Pancreas (tissue), 10 donors: ENCODE data around the gene AMZ1. TPM values are rescaled to one million over a fixed set of nuclear protein-coding genes. Genes with fewer than 3 reads are reported as not detected.

Source experiments
- ATAC-seq, 4 donors: fragments of 200-7000 bp; cut with Tn5 transposase; one replicate each; pipeline versions ENCODE4 v1.8.0 to v1.9.1; 2020; ENCODE audit warnings: mild to moderate bottlenecking in 4 of 4, moderate library complexity in 4 of 4
- DNase-seq, 6 donors: peaks; one replicate each; pipeline ENCODE4 v3.0.0-alpha.2; 2020
- FAIRE-seq: peaks from 2 replicates; lab custom pipeline; 2012; peaks lifted over from hg19 to GRCh38; lab: Jason Lieb, UNC
- H3K27ac ChIP-seq, 4 donors: fragments of 200-600 bp; sonication (generic); 1 replicate in 3 of 4; 2 replicates in 1 of 4; pipeline versions ENCODE4 v1.5.0 to v1.8.0; 2020
- H3K27me3 ChIP-seq, 4 donors: fragments of 200-600 bp; one replicate each; pipeline ENCODE4 v1.8.0; 2021
- H3K36me3 ChIP-seq, 3 donors: fragments of 200-600 bp; sonication (generic) in 1 of 3; one replicate each; pipeline versions ENCODE4 v1.5.0 to v1.8.0; 2020 to 2021
- H3K4me1 ChIP-seq, 3 donors: fragments of 200-600 bp; one replicate each; pipeline ENCODE4 v1.8.0; 2021
- H3K4me3 ChIP-seq, 4 donors: fragments of 200-600 bp; sonication (generic) in 2 of 4; one replicate each; pipeline versions ENCODE4 v1.5.0 to v1.8.0; 2020 to 2021
- H3K9me3 ChIP-seq, 4 donors: fragments of 200-600 bp; one replicate each; pipeline ENCODE4 v1.8.0; 2021
- CTCF ChIP-seq, 4 donors: fragments of 200-600 bp; sonication (generic) in 3 of 4; IDR thresholded peaks; one replicate each; pipeline versions ENCODE4 v1.5.0 to v1.8.0; 2021; ENCODE audit warnings: antibody characterized with exemption in 4 of 4
- WGBS, 2 donors: extraction: QIAGEN DNeasy Blood & Tissue Kit; methylation state at CpG; one replicate each; pipeline ENCODE4 v1.1.7; 2013; 5-methylcytosine and 5-hydroxymethylcytosine counted together
- intact Hi-C, 3 donors: fragments of 100-400 bp; cut with DNase I; formaldehyde crosslinking; loops; one replicate each; pipeline versions ENCODE4 v1.11.1 to v1.14.2; 2022
- polyA plus RNA-seq, 2 donors: library from polyadenylated mRNA; stranded (reverse); fragments of 200-250 nt; gene quantifications; one replicate each; pipeline ENCODE4 v1.2.3, GENCODE V29; 2013
- total RNA-seq, 6 donors: library from RNA; stranded (reverse); fragmentation: NEBNext Ultra II Directional in 4 of 6; extraction: Animal tissue kit (Norgen Biotek cat#: 25700) in 4 of 6; gene quantifications; one replicate each; pipeline versions ENCODE4 v1.2.1 to v1.2.4, GENCODE V29; 2021 to 2023
- donor health status: healthy with polysubstance abuse.
- donor health status: DM: no; HTN: no; CAD: no; lungs with moderate emphysema.
- donor health status: DM: no; HTN: no; CAD: no.
- donor health status: control.
- donor health status: control.
- donor health status: Bipolar disorder and iron deficiency.
- donor health status: DM: yes; HTN: yes; CAD: no.
- donor health status: DM: no; HTN: no; CAD: no.
- donor health status: DM: no; HTN: no; CAD: no.
- donor health status: DM: yes; HTN: yes; CAD: no.

The AMZ1 gene
- total and polyA plus RNA-seq, 8 donors: 0.04 to 0.19 (median 0.05) TPM; not detected in 5

- no peak for TF ChIP-seq CTCF (IDR thresholded peaks at IDR 0.05)
- H3K9me3 ChIP-seq: no peaks in the 10 kb centered on the region
- ATAC-seq: no peak
- no peak overlapping the region for H3K4me3 ChIP-seq
- no peaks in the 10 kb centered on the region for H3K36me3 ChIP-seq
- no peak for DNase-seq
- no peaks in the 10 kb centered on the region for H3K4me1 ChIP-seq
- H3K27me3 ChIP-seq: no peaks in the 10 kb centered on the region
- H3K27ac ChIP-seq: no peak overlapping the region
- 86 to 93% methylated on average over 10 of the region's 10 CpGs for WGBS, 2 donors
- intact Hi-C loops: no loop called here
- no peak for FAIRE-seq
These were observed 20.0 kb downstream of the AMZ1 start for GRCh38 chr7:2708041-2708440.

GRCh38 chr7:2708547-2709310 lies 20.7 kb downstream of the AMZ1 start:
- TF ChIP-seq CTCF (IDR thresholded peaks at IDR 0.05): no peak
- WGBS, 2 donors: 86 to 88% methylated on average over 20 of the region's 20 CpGs
- FAIRE-seq (no peak), ATAC-seq (no peak), DNase-seq (no peak)
- H3K27ac ChIP-seq: no peak overlapping the region
- no peaks in the 10 kb centered on the region for H3K36me3 ChIP-seq
- H3K9me3 ChIP-seq: no peaks in the 10 kb centered on the region
- H3K4me3 ChIP-seq: no peak overlapping the region
- H3K4me1 ChIP-seq: no peaks in the 10 kb centered on the region
- no peaks in the 10 kb centered on the region for H3K27me3 ChIP-seq
- intact Hi-C loops: no loop called here

GRCh38 chr7:2709553-2710285 lies 21.7 kb downstream of the AMZ1 start:
- no peaks in the 10 kb centered on the region for H3K9me3 ChIP-seq
- ATAC-seq (peak; percentile 71 to 96 (median 88)), DNase-seq (peak; percentile 45 to 87 (median 66)), FAIRE-seq (no peak)
- 28% methylated on average over 34 to 35 of the region's 35 CpGs for WGBS, 2 donors
- intact Hi-C loops: no loop called here
- TF ChIP-seq CTCF (IDR thresholded peaks at IDR 0.05): peak; percentile 50 to 83 (median 78)
- H3K27ac ChIP-seq: no peak overlapping the region
- H3K27me3 ChIP-seq: no peaks in the 10 kb centered on the region
- no peaks in the 10 kb centered on the region for H3K4me1 ChIP-seq
- no peak overlapping the region for H3K4me3 ChIP-seq
- no peaks in the 10 kb centered on the region for H3K36me3 ChIP-seq

- ATAC-seq (no peak), DNase-seq (no peak), FAIRE-seq (no peak)
- Histone ChIP-seq H3K27ac (no peak overlapping the region), H3K27me3 (no peaks in the 10 kb centered on the region), H3K4me1 (no peaks in the 10 kb centered on the region), H3K9me3 (no peaks in the 10 kb centered on the region), H3K4me3 (no peak overlapping the region), H3K36me3 (no peaks in the 10 kb centered on the region)
- 83 to 84% methylated on average over 11 of the region's 11 CpGs for WGBS, 2 donors
- TF ChIP-seq CTCF (IDR thresholded peaks at IDR 0.05): no peak
- intact Hi-C loops: no loop called here
These were observed 22.3 kb downstream of the AMZ1 start for GRCh38 chr7:2710286-2710655.
